Urothelium cell line (cell line): ENCODE results near the gene NOTCH2.

Source experiments
- DNase-seq: peaks from one replicate; pipeline ENCODE4 v3.0.0; 2011; ENCODE audit warnings: low spot score, mixed read lengths
- FAIRE-seq: peaks from 2 replicates; lab custom pipeline; 2011; peaks lifted over from hg19 to GRCh38; lab: Jason Lieb, UNC

NOTCH2 gene

DNA sequence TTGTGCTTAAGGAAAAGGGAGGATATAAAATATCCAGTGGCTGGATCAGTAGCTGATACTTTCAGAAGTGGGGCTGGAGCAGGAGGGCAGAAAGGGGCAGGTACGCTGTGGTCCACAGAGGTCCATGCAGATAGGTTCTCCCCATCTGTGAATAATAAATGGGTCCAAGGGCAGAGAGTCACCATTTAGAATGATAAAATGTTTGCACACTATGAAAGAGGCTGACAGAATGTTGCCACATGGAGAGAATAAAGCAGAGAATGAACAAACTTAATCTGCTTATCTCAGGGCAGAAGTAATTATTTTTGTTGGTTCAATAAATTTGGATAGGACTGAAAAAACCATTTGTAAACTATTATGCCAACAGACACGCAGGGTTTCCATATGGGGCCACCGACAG, 156.5 kb downstream of the NOTCH2 start:
- DNase-seq (no peak), FAIRE-seq (no peak)

DNA sequence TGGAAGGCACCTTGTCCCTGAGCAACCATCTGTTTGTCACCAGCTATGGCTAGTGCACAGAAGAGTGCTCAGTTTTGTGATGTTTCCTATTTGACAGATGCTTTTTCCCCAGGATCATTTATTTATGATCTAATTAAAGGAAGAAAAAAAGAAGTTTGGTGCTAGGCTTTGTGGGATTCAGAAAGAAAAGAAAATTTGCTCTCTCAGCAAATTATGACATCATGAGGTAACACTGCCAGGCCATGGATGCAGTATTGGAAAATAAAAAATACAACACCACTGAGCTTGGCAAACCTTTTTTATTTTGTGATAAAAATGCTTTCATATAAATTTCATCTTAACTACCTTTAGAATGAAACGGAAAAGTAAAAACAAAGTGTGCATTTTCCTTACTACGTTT, 157.7 kb downstream of the NOTCH2 start:
- no peak for DNase-seq
- FAIRE-seq = no peak

DNA sequence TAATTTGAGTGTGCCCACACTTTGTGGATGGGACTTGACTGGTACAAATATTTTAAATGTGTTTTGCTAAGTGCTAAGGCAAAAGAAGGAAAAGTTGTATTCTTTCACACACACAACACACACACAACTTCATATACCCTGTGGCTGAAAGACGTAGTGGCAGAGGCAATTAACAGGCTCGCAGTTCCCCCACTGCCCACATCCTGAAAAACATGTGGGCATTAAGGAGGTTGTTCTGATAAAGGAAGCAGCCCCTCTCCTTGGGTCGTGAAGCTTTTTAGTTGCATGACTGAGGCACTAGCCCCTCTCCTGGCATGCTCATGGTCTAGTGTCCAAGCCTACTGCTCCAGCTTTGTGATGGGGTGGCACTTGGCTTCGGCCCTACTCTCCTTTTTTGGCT, 158.8 kb downstream of the NOTCH2 start:
- DNase-seq (no peak), FAIRE-seq (no peak)

DNA sequence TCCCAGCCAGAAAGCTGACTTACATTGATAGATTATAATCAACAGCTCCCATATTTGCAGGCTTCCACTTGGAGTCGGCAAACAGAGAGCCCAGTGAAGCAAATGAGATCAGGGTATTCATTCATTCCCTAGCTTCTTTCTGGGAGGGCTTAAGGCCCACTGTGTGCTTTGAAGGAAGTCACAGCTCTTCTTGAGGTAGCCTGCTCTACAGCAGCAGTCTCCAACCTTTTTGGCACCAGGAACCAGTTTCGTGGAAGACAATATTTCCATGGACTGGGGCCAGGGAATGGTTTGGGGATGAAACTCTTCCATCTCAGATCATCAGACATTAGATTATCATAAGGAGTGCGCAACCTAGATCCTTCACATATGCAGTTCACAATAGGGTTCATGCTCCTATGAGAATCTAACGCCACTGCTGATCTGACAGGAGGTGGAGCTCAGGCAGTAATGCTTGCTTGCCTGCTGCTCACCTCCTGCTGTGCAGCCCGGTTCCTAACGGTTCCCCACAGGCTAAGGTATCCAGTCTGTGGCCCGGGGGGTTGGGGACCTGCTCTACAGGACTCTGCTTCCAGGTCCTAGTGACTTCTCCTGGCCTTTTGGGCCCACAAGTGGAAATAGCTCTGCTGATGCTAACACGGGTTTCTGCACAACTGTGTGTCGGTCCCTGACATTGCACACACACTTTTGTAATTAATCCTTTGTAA, 159.4 kb downstream of the NOTCH2 start:
- DNase-seq (no peak), FAIRE-seq (no peak)

DNA sequence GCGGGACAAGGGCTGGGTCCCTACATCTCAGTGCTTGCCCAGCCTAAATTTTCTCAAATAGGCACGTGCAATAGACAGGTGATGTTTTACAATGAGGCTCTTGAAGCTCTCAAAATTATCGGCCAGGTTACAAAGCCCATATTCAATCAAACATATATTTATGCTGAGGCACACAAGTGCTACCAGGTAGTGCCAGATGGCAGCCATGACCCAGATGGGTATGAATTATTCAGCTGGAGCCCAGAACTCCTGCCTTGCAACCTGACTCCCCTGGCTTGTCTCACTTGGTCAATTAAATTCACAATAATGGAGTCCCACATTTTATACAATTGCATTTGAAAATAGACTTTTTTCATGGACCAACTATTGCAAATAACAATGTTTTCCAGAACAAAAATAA, 160.8 kb downstream of the NOTCH2 start:
- DNase-seq = no peak
- FAIRE-seq = no peak

DNA sequence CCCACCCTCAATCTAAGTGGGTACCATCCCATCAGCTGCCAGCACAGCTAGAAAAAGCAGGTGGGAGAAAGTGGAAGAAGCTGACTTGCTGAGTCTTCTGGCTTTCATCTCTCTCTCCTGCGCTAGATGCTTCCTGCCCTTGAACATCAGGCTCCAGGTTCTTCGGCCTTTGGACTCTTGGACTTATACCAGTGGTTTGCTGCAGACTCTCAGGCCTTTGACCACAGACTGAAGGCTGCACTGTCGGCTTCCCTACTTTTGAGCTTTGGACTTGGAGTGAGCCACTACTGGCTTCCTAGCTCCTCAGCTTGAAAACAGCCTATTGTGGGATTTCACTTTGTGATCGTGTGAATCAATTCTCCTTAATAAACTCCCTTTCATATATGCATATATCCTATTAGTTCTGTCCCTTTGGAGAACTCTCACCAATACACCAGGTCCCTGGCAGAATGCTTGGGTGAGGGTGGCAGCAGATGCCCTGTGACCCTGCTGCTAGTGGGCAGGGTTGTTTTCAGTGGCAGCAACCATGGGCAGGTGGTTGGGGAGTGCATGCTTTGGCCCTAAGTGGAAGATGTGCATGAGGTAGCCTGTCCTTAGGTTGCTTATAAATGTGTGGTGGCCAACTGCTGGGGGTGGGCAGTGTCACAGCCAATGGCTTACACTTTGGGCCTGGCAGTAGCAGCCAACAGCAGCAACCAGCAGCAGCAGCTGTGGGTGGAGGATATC, 162.4 kb downstream of the NOTCH2 start:
- FAIRE-seq (no peak), DNase-seq (no peak)

DNA sequence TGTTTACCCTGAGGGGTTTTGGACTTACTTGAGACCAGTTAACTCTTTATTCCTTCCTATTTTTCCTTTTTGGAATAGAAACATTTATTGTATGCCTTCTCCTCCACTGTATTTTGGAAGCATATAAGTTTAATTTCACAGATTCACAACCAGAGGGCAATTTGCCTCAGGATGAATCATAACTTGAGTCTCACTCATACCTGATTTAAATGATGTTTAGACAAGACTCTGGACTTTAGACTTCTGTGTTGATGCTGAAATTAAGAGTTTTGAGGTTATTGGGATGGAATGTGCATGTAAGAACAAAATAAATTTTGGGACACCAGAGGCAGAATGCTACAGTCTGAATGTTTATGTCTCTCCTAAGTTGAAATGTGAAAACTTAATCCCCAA, 166.0 kb downstream of the NOTCH2 start:
- DNase-seq = no peak
- no peak for FAIRE-seq

DNA sequence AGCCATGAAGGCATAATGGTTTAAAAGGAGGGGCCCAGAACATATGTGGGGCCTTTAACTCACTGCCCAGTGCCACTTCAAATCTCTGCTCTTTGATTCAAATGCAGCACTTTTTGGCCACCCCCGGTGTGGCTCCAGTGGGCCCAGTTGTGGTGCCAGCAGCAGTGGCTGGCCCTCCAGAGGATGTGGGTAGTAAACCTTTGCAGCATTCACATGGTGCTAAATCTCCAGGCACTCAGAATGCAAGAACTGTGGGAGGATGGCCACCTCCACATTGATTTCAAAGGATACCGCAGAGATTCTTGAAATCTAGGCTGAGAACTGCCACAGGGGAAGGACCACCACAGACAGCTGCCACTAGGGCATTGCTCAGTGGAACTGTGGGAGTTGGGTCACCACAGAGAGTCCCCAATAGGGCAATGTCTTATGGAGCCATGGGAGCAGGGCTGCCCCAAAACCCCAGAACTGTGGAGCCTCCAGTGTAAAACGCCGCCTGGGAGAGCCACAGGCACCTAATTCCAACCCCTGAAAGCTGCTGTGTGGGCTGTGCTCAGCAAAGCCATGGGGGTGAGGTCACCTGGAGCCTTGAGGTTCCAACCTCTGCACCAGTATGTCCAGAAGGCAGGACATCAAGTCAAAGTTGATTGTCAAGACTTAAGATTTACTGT, 166.6 kb downstream of the NOTCH2 start:
- FAIRE-seq = no peak

DNA sequence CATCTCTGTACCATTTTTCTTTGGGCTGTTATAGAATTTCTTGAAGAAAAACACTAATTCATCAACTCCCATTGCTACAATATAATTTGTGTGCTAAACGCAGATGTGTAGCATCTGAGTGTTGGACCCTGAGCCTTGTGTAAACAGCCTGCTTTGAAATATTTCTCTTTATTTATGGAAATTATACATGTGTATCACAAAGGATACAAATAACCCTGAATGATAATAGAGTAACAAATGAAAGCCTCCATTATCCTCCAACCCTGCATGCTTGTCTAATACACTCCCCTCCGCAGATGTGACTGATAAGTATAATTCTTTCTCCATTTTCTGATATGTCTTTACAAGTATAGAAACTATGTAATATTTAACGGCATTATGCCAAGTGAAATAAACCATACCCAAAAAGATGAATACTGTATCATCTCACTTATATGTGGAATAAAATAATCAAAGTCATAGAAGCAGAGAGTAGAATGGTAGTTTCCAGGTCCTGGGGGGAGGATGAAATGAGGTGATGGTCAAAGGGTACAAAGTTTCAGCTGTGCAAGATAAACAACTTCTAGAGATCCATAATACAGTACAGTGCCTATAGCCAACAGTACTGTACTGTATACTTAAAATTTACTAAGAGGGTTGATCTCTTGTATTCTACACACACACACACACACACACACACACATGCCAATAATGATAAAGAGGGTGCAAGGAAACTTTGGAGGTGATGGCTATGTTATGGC, 170.3 kb downstream of the NOTCH2 start:
- no peak for FAIRE-seq
- no peak for DNase-seq

More for the DNA sequence above, 166.6 kb downstream of the NOTCH2 start:
- DNase-seq = no peak

DNA sequence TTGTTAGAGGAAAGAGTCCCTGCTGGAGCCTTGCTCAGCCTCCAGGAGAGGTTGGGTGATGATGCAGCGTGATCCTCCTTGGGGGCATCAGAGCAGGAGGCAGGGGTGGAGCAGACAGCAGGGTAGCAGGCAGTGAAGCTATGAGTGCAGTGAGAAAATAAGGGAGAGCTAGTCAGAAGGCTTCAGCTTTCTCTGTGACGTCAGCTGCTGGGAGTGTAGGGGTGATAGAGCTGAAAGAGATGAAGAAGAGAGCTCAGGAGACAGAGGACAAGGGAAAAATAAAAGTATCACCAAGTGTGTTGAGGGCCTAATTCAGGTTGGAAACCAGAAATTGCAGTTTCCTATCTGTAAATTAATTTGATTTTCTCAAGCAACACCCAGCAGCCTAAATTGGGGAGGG, 170.9 kb downstream of the NOTCH2 start:
- DNase-seq = no peak
- no peak for FAIRE-seq

DNA sequence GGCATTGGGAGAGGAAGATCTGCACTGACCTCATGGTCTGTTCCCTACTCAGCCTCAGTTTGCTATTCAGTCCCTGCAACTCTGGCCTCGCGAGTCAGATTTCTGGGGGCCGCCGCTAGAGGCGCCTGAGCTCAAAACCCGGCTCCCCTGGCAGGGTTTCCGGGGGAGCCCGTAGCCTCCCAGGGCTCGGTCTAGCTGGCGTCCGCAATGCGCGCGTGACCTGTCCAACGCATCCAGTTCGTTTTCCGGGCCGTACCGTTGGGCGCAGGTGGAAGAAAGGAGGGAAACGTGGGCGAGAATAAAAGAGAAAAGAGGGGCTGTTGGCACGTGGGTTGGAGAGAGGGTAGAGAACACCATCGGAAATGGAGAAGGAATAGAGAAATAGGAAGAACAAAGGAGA, 173.2 kb downstream of the NOTCH2 start, which contains the start of gene ADAM30:
Gene ADAM30, minus strand, starts transcription at position 213 of the 400 bp plus-strand sequence. Its CDS starts 179 bp downstream, at position 34.
- DNase-seq (no peak), FAIRE-seq (no peak)

DNA sequence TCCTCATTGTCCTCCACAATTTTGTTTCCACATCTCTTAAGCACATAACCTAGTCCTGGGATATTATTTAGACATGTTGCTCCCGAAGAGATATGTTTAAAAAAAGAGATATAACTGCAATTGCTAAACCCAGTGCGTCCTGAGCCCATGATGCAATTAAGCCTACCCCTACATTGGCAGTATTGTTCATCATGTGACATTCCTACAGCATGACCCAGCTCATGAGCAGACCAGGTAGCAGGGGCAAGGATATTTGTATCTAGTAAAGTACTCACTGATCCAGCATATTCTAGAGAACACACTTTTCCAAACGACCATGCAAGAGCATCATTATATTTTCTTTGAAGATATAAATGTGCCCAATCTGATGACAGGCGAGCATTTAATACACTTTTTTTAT, 174.4 kb downstream of the NOTCH2 start:
- FAIRE-seq = no peak
- no peak for DNase-seq

DNA sequence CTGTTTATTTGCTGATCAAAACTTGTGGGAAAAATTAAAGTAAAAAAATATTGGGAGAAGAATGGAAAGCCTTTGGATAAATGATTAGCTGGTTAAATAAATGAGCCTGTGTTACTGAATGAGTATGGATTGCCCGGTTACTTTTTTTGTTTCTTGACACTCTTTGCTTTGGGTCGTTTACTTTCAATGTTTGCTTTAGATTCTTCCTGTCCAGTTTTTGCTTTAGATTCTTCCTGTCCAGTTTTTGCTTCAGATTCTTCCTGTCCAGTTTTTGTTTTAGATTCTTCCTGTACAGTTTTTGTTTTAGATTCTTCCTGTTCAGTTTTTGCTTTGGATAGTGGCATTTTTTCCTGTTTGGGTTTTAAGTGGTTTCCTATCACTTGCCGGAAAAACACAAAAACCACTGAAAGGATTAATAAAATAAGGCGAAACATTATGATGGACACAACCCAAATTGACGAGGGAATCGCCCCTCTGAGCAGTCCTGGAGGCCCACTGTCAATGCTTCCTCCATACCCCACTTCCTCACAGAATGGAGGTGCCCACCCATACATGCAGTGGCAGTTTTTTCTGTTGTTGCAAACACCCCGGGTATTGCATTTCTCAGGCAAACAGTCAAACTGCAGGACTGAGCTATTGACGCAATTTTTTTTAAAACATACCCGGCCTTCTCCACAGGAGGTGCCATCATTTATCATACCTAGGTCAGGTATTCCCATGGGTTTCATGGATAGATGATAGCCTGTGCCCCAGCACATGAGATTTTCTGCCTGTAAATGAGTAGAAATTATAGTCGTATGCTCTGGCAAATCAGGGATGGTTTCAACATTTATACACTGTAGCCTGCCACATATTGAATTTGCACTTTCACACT, 175.4 kb downstream of the NOTCH2 start:
- FAIRE-seq (no peak), DNase-seq (no peak)

DNA sequence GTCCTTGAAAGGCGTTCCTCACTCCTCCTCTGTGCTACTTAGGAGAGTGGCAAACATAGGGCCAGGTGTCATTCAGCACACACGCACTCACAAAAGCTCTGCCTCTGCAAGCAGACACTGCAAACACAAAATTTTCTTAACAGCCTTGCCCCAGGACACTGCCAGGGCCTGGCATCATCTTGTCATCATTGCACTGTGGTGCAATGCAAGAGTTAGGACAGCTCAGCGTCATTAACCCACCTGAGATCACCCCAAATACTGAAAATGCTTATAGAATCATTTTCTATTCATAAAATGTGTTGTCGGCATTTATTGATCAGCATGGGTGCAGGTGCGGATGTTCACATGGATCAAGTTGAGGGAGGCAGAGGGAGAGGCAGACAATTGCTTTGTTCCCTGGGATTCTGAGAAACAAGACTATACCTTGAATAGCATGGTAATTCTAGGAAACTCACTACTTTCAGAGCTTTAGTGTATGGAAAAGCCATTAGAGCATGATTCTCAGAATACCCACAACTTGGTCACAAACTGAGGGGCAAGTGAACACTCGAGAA, 176.1 kb downstream of the NOTCH2 start:
- FAIRE-seq = peak; percentile 48
- no peak for DNase-seq

DNA sequence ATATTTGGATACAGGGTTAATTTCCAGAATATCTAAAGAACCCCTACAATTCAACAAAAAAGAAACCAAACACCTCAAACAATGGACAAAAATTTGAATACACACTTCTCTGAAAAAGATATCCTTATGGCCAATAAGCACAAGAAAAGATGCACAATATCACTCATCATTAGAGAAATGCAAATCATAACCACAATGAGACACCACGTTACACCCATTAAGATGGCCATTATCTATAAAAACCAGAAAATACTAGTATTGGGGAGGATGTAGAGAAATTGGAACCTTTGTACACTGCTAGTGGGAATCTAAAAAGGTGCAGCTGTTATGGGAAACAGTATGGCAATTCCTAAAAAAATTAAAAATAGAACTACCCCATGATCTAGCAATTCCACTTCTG, 178.1 kb downstream of the NOTCH2 start:
- FAIRE-seq (no peak), DNase-seq (no peak)

DNA sequence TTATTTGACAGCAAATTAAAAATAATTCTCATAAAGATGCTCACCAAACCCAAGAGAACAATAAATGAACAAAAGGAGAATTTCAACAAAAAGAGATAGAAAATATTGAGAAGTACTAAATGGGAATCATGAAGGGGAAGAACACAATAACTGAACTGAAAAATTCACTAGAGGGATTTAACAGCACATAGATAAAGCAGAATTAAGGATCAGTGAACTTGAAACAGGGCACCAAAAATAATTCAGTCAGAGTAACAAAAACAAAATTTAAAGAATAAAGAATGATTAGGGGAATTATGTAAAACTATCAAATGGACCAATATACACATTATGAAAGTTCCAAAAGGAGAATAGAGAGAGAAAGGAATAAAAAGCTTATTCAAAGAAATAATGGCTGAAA, 181.0 kb downstream of the NOTCH2 start:
- DNase-seq (no peak), FAIRE-seq (no peak)

DNA sequence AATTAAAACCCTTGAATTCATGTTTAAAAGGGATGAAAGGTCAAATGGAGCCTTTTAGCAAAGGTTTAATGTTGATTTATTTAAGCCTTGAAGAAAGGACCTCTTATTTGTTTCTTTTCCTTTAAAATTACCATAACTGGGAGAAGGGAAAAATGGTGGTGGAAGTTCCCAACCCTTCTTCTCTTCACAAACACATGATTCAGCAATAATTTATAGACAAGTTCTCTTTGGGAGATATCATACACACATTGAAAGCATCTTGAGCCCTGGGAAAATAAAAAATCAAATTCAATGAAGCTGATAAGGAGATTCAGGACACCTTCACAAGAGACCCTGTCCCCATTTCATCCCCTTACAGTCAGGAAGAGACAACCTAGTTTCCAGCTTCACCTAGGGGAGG, 182.0 kb downstream of the NOTCH2 start:
- DNase-seq (no peak), FAIRE-seq (no peak)

DNA sequence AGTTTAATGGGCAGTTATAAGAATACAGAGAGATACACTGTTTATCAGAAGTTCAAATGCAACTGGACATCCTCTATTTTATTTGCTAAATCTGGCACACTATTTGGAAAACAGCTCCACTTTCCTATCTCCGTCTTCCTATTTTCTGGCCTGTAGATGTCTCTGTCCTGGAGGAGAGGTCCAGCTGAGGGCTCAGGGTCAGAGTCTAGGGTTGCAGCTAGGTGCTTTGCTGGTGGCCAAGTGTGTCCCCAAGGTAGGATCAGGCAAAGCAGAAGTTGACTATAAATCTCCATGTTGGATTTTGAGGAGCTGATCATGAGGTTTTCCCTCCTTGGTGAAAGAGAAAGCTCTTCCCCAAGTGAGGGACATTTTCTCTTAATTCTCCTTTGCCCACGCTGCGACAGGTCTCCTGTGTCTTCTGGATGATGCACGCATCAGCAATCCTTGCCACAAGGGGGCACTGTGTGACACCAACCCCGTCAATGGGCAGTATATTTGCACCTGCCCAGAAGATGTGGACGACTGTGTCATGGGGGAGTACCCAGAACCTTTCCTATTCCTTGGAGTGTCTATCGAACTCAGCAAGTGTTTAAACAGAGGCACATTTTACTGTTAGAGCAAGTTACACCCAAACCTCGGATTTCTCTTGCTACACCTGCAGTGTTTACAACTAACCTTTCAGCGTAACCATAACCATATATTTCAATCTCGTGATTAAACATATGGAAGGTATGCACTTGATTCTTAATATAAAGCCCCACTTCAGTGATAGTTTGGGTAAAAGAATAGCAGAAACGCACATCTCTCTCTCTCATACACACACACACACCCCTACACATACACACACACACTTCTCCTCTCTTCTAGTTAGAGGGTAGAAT, 183.3 kb downstream of the NOTCH2 start:
- no peak for FAIRE-seq
- DNase-seq = peak; percentile 75

DNA sequence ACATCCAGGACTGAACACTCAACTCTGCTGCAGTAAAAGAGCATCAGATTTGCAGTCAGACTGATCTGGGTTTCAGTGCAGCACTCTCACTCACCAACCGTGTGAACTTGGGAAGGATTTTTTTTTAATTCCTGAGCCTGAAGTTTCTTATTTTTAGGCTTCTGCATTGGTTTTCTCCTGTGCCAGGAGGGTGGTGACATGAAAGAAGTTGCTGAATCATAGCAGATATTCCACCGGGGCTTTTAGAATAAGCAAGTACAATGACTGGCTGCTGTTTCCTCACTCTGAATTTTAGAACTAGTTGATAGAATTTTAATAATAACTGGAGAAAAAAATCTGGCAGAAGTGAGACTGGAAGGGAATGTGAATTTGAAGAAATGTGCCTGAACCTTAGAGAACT, 184.8 kb downstream of the NOTCH2 start:
- no peak for DNase-seq
- FAIRE-seq = no peak
